Measurements from ENCODE around the gene LCOR.

Gene LCOR

DNA sequence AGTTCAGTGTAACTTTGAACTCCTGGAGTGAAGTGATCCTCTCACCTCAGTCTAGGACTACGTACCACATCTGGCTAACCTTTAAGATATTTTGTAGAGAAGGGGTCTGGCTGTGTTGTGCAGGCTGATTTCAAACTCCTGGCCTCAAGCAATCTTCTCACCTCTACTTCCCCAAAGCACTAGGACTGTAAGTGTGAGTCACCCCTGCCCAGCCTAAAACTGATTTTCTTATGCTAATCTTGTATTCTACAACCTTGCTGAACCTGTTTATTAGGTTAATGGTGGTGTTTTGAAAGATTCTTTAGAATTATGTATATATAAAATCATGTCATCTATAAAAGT is 58.0 kb downstream of the LCOR start:
- no peak for DNase-seq (ENCODE audit: low spot score)

DNA sequence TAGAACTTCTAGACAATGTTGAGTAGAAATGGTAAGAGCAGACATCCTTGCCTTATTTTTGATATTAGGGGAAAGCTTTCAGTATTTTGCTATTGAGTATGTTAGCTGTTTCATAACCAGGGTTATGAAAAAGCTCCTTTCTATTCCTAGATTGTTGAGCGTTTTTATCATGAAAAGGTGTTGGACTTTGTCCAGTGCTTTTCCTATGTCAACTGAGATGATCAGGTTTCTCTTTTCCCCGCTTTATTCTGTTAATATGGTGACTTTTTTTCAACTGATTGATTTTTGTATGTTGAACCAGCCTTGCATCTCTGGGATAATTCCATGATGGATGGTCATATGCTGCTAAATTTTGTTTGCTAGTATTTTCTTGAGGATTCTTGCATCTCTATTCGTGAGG is 58.5 kb downstream of the LCOR start:
- DNase-seq (ENCODE audit: low spot score): no peak

DNA sequence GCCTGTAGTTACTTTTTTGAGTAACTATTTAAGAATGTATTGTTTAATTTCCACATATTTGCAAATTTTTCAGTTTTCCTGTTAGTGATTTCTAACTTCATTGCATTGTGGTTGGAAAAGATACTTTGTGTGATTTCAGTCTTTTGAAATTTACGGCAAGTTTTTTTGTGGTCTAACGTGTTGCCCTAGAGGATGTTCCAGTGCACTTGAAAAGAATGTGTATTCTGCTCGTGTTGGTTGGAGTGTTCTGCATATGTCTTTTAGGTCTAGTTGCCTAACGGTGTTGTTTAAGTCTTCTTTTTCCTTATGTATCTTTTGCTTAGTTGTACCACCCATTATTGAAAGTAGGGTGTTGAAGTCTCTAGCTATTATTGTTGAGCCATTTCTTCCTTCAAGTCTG is 59.7 kb downstream of the LCOR start:
- DNase-seq (ENCODE audit: low spot score): no peak

- no peak for DNase-seq (ENCODE audit: low spot score)
Measured at GRCh38 chr10:96895662-96896424, 63.7 kb downstream of the LCOR start.

DNA sequence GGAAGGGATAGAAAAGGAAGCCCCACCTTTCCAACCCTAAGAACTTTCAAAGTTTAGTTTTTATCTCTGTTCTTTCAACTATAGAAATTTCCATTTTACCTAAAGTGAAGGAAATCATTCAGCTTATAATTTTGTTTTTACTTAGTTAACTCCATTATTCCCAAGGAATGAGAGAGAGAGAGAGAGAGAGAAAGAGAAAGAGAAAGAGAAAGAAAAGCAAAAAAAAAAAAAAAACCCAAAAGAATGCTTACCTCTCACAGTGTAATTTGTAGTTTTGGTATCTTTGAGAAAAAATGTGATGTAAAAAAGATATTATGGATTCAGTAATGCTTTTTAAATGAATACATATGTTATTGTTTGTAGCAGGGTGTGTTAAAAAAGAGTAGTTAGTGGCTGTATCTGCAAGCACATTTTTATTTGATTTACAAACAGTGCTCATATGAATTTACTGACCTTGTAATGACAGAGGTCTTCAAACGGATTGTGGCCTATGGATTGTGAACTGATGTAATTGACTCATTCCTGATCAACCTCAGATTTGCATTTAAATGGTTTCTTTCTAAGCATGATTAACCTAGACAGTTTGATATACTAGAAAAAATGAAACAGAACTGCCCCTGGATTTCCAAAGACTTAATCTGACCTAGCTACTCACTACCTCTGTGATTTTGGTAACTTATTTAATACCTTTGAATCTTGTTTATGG is 64.9 kb downstream of the LCOR start:
- no peak for DNase-seq (ENCODE audit: low spot score)

DNA sequence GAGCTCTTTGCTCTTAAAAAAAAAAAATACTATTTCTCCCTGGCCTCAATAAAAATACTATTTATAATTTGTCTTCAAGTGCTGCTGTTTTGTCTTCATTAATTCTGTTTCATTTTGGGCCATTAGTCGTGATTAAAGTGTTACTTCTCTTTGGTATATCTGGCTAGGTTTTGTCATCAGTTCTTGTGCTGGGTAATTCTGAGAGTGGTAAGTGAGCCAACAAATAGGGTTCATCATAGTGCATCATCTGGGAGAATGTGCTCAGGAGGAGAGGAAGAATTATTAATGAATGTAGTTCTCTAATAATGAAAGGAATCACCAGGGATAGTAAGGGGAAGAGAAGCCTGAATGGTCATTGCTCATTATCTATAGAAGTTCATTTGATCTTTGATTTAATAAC is 70.0 kb downstream of the LCOR start:
- DNase-seq (ENCODE audit: low spot score): no peak

DNA sequence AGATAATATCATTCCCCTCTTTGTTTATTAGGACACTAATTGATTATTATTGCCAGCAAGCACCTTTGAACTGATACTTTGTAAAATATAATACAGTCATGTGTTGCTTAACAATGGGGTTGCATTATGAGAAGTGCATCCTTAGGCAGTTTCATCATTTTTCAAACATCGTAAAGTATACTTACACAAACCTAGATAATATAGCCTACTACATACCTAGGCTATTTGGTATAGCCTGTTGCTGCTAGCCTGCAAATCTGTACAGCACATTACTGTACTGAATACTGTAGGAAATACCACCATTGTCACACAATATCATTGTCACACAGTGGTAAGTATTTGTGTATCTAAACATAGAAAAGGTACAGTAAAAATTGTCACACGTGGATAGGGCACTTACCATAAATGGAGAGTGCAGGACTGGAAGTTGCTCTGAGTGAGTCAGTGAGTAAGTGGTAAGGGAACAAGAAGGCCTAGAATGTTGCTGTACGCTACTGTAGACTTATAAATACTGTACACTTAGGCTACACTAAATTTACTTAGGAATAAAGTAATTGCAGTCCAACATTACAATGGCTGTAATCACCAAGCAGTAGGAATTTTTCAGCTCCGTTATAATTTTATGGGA is 70.7 kb downstream of the LCOR start:
- no peak for DNase-seq (ENCODE audit: low spot score)

DNA sequence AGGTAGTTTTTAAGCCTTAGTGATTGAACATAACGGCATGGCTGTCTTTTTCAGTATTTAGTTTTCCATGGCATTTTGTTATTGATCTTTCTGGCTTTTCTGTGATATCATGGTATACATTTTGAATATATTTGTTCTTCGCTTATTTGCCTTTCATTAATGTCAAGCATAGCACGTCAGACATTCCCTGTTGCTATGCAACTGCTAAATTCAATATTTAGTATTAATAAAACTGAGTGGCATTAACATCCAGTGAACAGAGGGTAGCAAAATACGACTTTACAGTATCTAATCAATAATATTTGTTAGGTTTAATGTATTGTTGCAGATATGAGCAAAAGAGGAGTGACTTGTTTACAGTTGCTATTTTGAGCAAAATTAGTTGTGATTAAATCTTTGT is 72.5 kb downstream of the LCOR start:
- no peak for DNase-seq (ENCODE audit: low spot score)

DNA sequence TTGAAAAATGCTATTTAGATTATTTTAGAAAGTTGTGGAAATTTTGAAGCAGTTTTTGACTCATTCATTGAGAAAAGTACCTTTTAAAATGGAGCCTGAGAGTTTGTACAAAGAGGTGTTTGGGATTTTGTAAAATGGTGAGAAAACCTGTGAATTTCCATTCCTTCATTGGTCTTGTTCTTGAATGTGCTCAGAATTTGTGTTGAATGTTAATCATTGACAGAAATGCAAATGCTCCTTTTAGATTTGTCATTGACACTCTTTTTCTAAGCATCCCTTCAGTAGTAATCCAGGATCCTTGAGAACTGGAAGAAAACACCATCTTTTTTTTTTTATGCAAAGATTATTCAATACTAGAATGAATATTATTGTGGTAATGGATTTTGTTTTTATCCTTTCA is 74.8 kb downstream of the LCOR start:
- DNase-seq (ENCODE audit: low spot score): no peak

DNA sequence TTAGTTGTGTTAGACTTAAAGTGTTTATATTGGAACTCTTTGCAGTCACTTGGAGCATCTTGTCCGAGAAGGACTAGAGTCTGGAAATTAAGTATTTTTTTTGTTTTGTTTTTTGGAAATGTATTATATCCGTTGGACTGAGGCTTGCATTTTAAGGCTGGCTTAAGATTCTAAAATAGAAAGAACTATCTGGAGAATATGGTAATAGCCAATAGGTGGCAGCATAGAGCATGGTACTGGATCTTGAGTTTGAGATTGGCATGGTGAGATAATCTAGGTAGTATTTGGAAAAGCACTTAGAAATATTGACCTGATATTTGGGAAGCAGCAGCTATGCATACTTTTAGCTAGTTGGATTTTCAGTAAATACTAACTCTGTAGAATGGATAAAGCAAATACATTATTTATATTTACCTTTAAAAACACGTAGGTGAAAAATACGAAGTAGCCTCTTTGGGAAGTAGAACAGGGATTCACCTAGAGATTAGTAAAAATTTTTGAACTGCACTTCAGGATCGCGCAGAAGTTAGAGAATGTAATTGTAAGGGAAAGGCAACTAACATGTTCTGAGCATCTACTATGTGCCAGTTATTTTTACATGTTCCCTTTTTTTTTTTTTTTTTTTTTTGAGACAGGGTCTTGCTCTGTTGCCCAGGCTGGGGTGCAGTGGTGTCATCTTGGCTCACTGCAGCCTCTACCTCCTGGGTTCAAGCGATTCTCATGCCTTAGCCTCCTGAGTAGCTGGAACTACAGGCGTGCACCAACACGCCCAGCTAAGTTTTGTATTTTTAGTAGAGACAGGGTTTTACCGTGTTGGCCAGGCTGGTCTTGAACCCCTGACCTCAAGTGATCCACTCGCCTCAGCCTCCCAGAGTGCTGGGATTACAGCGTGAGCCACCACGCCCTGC is 78.6 kb downstream of the LCOR start:
- DNase-seq (ENCODE audit: low spot score): peak; percentile 35

DNA sequence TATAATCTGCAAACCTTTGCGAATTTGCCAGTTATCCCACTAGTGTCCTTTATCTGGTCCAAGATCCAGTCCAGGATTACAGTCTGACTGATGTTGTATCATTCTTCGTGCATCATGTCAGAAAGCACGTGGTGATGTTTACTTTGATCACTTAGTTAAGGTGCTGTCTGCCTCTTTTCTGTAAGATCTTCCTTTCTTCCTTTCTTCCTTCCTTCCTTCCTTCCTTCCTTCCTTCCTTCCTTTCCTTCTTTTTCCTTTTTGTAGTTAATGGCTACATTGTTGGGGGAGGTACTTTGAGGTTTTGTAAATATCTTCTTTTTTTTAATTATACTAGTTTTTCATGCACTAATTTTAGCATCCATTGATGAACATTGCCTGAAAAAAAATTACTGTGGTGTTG is 80.3 kb downstream of the LCOR start:
- no peak for DNase-seq (ENCODE audit: low spot score)

GRCh38 chr10:96913906-96914305 is 81.8 kb downstream of the LCOR start:
- DNase-seq (ENCODE audit: low spot score): no peak

- no peak for DNase-seq (ENCODE audit: low spot score)
Measured at GRCh38 chr10:96917628-96918027, 85.5 kb downstream of the LCOR start.

DNA sequence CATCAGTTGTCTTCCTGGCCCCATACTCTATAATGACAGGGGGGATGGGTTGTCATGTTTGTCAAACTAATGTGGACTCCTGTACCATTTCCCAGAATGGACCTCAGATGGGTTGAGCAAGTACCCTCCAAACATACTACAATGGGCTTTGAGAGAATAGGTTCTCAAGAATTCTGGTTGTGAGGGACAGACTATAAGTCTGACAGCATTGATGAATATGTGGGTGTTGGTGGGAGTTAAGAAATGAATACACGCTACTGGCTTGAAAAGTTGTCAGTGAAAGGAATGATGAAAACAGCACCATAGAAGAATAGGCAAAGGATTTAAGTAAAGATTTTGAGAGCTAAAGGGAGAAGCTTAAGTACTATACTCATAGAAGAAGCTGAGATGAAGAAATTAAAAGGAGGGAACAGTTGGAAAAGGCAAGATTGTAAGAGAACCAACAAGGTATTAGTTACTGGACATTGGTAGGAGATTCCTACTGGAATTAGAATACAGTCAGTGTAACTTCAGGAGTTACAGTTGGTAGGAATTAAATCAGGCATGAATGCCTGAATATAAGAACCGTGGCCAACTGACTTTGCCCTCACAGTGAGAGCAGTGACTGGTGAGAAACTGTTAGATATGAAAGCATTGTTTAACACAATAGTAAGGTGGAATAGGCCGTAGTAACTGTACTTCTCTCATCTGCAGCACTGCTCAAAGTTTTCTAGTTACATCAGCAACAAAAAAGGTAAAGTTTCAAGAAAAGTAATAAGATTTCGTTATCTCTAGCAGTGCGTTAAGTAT is 86.3 kb downstream of the LCOR start:
- no peak for DNase-seq (ENCODE audit: low spot score)

GRCh38 chr10:96919785-96920430 is 87.8 kb downstream of the LCOR start:
- no peak for DNase-seq (ENCODE audit: low spot score)

GRCh38 chr10:96921655-96922054 is 89.6 kb downstream of the LCOR start:
- DNase-seq (ENCODE audit: low spot score): no peak

- no peak for DNase-seq (ENCODE audit: low spot score)
Measured at GRCh38 chr10:96922978-96923948, 91.2 kb downstream of the LCOR start.

GRCh38 chr10:96924861-96925260 is 92.8 kb downstream of the LCOR start:
- DNase-seq (ENCODE audit: low spot score): no peak

- no peak for DNase-seq (ENCODE audit: low spot score)
Measured at GRCh38 chr10:96930469-96930868, 98.4 kb downstream of the LCOR start.

DNA sequence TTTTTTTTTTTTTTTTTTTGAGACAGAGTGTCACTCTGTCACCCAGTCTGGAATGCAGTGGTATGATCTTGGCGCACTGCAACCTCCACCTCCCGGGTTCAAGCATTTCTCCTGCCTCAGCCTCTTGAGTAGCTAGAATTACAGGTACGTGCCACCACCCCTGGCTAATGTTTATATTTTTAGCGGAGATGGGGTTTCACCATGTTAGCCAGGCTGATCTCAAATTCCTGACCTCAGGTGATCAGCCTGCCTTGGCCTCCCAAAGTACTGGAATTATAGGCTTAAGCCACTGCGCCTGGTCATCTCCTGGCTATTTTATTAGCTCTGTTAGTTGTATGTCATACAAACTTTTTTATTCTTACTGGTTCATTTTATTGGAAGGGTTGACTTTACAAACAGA is 103.0 kb downstream of the LCOR start:
- DNase-seq (ENCODE audit: low spot score): no peak

All from globus pallidus (tissue), 1 donor.